EH (cell line): ENCODE results near the gene FEZF1.
A peak's percentile ranks its signal among the peaks of the same experiment; 100 is the strongest.
"Not testable (repeated sequence)": the region's sequence is repeated elsewhere in the genome, so short reads cannot be mapped to it uniquely, and the experiment has no call there.

ENCODE experiments used
- DNase-seq: peaks from one replicate; pipeline ENCODE4 v3.0.0-alpha.2; 2015; ENCODE audit warnings: low read depth

The FEZF1 gene

GRCh38 chr7:122307228-122307621 is 2.7 kb upstream of the FEZF1 start:
- DNase-seq, result no peak

GRCh38 chr7:122306320-122307227 is 2.0 kb upstream of the FEZF1 start:
- DNase-seq, result no peak

GRCh38 chr7:122305475-122306319 is 1.1 kb upstream of the FEZF1 start:
- DNase-seq, result no peak

- DNase-seq, result peak; percentile 3
Observed at GRCh38 chr7:122304996-122305421, 459 bp upstream of the FEZF1 start.

GRCh38 chr7:122303531-122304318 is 825 bp downstream of the FEZF1 start:
- no peak for DNase-seq

GRCh38 chr7:122302761-122303530 is 1.6 kb downstream of the FEZF1 start:
- no peak for DNase-seq

- DNase-seq, result no peak
Observed at GRCh38 chr7:122301858-122302760, 2.4 kb downstream of the FEZF1 start.

- DNase-seq, result no peak
Observed at GRCh38 chr7:122300956-122301833, 3.4 kb downstream of the FEZF1 start.

- peak; percentile 4 for DNase-seq
Observed at GRCh38 chr7:122300211-122300932, 4.2 kb downstream of the FEZF1 start.

GRCh38 chr7:122299624-122300210 is 4.8 kb downstream of the FEZF1 start:
- no peak for DNase-seq

- DNase-seq, result no peak
Observed at GRCh38 chr7:122298618-122299017, 5.9 kb downstream of the FEZF1 start.

GRCh38 chr7:122298131-122298530 is 6.4 kb downstream of the FEZF1 start:
- DNase-seq, result no peak

GRCh38 chr7:122291189-122291588 is 13.4 kb downstream of the FEZF1 start:
- DNase-seq, result no peak

- DNase-seq, result no peak
Observed at GRCh38 chr7:122290476-122290875, 14.1 kb downstream of the FEZF1 start.

GRCh38 chr7:122289426-122289825 is 15.1 kb downstream of the FEZF1 start:
- DNase-seq, result no peak

- not testable (repeated sequence) for DNase-seq
Observed at GRCh38 chr7:122284608-122285007, 19.9 kb downstream of the FEZF1 start.

- no peak for DNase-seq
Observed at GRCh38 chr7:122273117-122273516, 31.4 kb downstream of the FEZF1 start.

GRCh38 chr7:122269241-122269640 is 35.3 kb downstream of the FEZF1 start:
- DNase-seq, result no peak
